K562 (cell line): ENCODE measurements around the gene COQ2. TPM values are rescaled to one million over a fixed set of nuclear protein-coding genes. Genes with fewer than 3 reads are reported as not detected.

Experiments used
- DIDO1 ChIP-seq: fragments of 450-650 bp; IDR thresholded peaks from 2 replicates; pipeline ENCODE4 v1.6.1; 2016; ENCODE audit warnings: low read depth, missing biosample characterization, missing genetic modification characterization
- ESRRB ChIP-seq: fragments of 250-450 bp; sonication (Bioruptor Pico); IDR thresholded peaks from 2 replicates; pipeline ENCODE4 v1.5.0; 2020; ENCODE audit warnings: mild to moderate bottlenecking, moderate library complexity, borderline replicate concordance
- FOXA1 ChIP-seq: fragments of 450-650 bp; IDR thresholded peaks from 2 replicates; pipeline ENCODE4 v1.6.1; 2016; ENCODE audit warnings: mild to moderate bottlenecking, borderline replicate concordance
- NCOA6 ChIP-seq: fragments of 450-650 bp; IDR thresholded peaks from 2 replicates; pipeline ENCODE4 v1.6.1; 2017; ENCODE audit warnings: mild to moderate bottlenecking
- SRSF1 ChIP-seq: fragments of 200-400 bp; formaldehyde crosslinking; IDR thresholded peaks from 2 replicates; pipeline ENCODE4 v1.6.1; 2017; ENCODE audit warnings: mild to moderate bottlenecking, low read depth, low read length, moderate library complexity
- STAT5B ChIP-seq: fragments of 250-450 bp; sonication (Bioruptor Pico); IDR thresholded peaks from 2 replicates; pipeline ENCODE4 v1.8.0; 2021; ENCODE audit warnings: mild to moderate bottlenecking, inconsistent platforms
- TFAP4 ChIP-seq: sonication (generic); formaldehyde crosslinking; IDR thresholded peaks from 2 replicates; pipeline ENCODE4 v1.8.0; 2022; ENCODE audit warnings: missing genetic modification reagents, mild to moderate bottlenecking, moderate library complexity, borderline replicate concordance
- THAP7 ChIP-seq: fragments of 250-450 bp; sonication (Bioruptor Pico); IDR thresholded peaks from 2 replicates; pipeline ENCODE4 v1.5.0; 2021
- TRIM24 ChIP-seq, 2 experiments: fragments of 450-650 bp; IDR thresholded peaks; 2 replicates each; pipeline ENCODE4 v1.6.1; 2016
- ZBTB40 ChIP-seq, 2 experiments: fragments of 450-650 bp in 1 of 2; sonication (generic) in 1 of 2; formaldehyde crosslinking in 1 of 2; IDR thresholded peaks; 2 replicates each; pipeline versions ENCODE4 v1.7.1 to v1.9.0; 2016 to 2022; ENCODE audit warnings: inconsistent platforms in 1 of 2, mild to moderate bottlenecking in 1 of 2, missing genetic modification reagents in 1 of 2
- polyA plus RNA-seq, 8 experiments: library from polyadenylated mRNA; depleted of rRNA in 4 of 8; stranded (reverse) in 5 of 8; unstranded in 3 of 8; fragments of >200 nt; fragmentation: Nextera tagmentation in 2 of 8; fragmentation: Illumina TruSeq in 1 of 8; extraction: Ambion mirVana in 2 of 8; extraction: Trizol in 1 of 8; gene quantifications; 2 replicates each; pipeline versions ENCODE4 v1.2.1 to v1.2.3, GENCODE V29; 2011 to 2014; ENCODE audit warnings: inconsistent platforms in 1 of 8, missing spikeins in 1 of 8
- total RNA-seq, 7 experiments: library from RNA; depleted of rRNA in 6 of 7; stranded (reverse); fragments of >200 nt in 6 of 7; fragmentation: Illumina TruSeq in 2 of 7; extraction: Trizol in 2 of 7; gene quantifications; 2 replicates each; pipeline versions ENCODE4 v1.2.1 to v1.2.3, GENCODE V29; 2011 to 2021; ENCODE audit warnings: low replicate concordance in 1 of 7

The COQ2 gene
- total and polyA plus RNA-seq, 9 of the 15 experiments (the other 6 are each of a cell fraction or from before 2014, with no cell fraction given): 1.9 to 13.5 (median 11.8) TPM

- TF ChIP-seq ZBTB40 (IDR thresholded peaks at IDR 0.05) (no peak), ZBTB40 (CRISPR knock-in tag; IDR thresholded peaks at IDR 0.05) (no peak), SRSF1 (no peak), STAT5B (CRISPR knock-in tag) (no peak), TRIM24 (IDR thresholded peaks at IDR 0.05) (no peak), NCOA6 (no peak), ESRRB (CRISPR knock-in tag) (no peak), FOXA1 (no peak), TFAP4 (CRISPR knock-in tag) (no peak), THAP7 (CRISPR knock-in tag) (no peak), DIDO1 (tag) (no peak)
These were observed 15.3 kb downstream of the COQ2 start (continued) for GRCh38 chr4:83269256-83269655.
